WTC11 (cell line): ENCODE measurements around the gene TSR3. TPM values are rescaled to one million over a fixed set of nuclear protein-coding genes. Genes with fewer than 3 reads are reported as not detected.

ENCODE experiments used
- ATAC-seq: fragments of 200-7000 bp; cut with Tn5 transposase; 2 replicates; pipeline ENCODE4 v1.10.0; 2021; ENCODE audit warnings: mild to moderate bottlenecking, moderate library complexity
- CTCF ChIA-PET: fragments of 300-600 bp; sonication (Branson Sonifier 250); formaldehyde crosslinking; loops from one replicate; lab custom pipeline; 2021; ENCODE audit warnings: antibody characterized with exemption; lab: Charles Lee
- POLR2A ChIA-PET: fragments of 350-600 bp; sonication (Branson Sonifier 250); formaldehyde crosslinking; loops from one replicate; lab custom pipeline; 2021; ENCODE audit warnings: antibody characterized with exemption; lab: Charles Lee
- DNase-seq: peaks from one replicate; pipeline ENCODE4 v3.0.0; 2021; ENCODE audit warnings: low spot score
- H3K27ac Mint-ChIP-seq: 2 replicates; pipeline ENCODE4 v1.8.0; 2021; ENCODE audit warnings: mixed read lengths
- H3K27me3 Mint-ChIP-seq: 2 replicates; pipeline ENCODE4 v1.8.0; 2021; ENCODE audit warnings: low read depth, mild to moderate bottlenecking, moderate library complexity, mixed read lengths
- H3K36me3 Mint-ChIP-seq: 2 replicates; pipeline ENCODE4 v1.8.0; 2021; ENCODE audit warnings: mixed read lengths
- H3K4me1 Mint-ChIP-seq: 2 replicates; pipeline ENCODE4 v1.8.0; 2022; ENCODE audit warnings: mixed read lengths
- H3K4me3 Mint-ChIP-seq: 2 replicates; pipeline ENCODE4 v1.8.0; 2021; ENCODE audit warnings: mild to moderate bottlenecking, moderate library complexity, mixed read lengths
- H3K9me3 Mint-ChIP-seq: 2 replicates; pipeline ENCODE4 v1.8.0; 2021; ENCODE audit warnings: mixed read lengths
- FOXP1 ChIP-seq: sonication (generic); formaldehyde crosslinking; IDR thresholded peaks from 2 replicates; pipeline ENCODE4 v1.8.0; 2022; ENCODE audit warnings: missing genetic modification reagents, mild to moderate bottlenecking, moderate library complexity, borderline replicate concordance
- GTF2I ChIP-seq: fragments of 250-450 bp; sonication (Bioruptor Pico); conservative IDR thresholded peaks from 2 replicates; pipeline ENCODE4 v1.4.0; 2021; ENCODE audit warnings: mild to moderate bottlenecking
- HMGA2 ChIP-seq: fragments of 250-450 bp; sonication (Bioruptor Pico); IDR thresholded peaks from 2 replicates; pipeline ENCODE4 v1.4.0; 2021; ENCODE audit warnings: mild to moderate bottlenecking, moderate library complexity
- NFATC4 ChIP-seq: fragments of 250-450 bp; sonication (Bioruptor Pico); IDR thresholded peaks from 2 replicates; pipeline ENCODE4 v1.9.0; 2021; ENCODE audit warnings: mild to moderate bottlenecking
- USF1 ChIP-seq: sonication (generic); formaldehyde crosslinking; IDR thresholded peaks from 2 replicates; pipeline ENCODE4 v1.8.0; 2022; ENCODE audit warnings: mild to moderate bottlenecking, missing genetic modification reagents
- ZNF317 ChIP-seq: sonication (generic); formaldehyde crosslinking; IDR thresholded peaks from 2 replicates; pipeline ENCODE4 v1.8.1; 2023; ENCODE audit warnings: low read depth, mild to moderate bottlenecking, moderate library complexity, missing genetic modification reagents, borderline replicate concordance
- ZNF423 ChIP-seq: fragments of 250-450 bp; sonication (Bioruptor Pico); IDR thresholded peaks from 2 replicates; pipeline ENCODE4 v2.1.2; 2022; ENCODE audit warnings: mild to moderate bottlenecking, moderate library complexity
- ZNF512 ChIP-seq: sonication (generic); formaldehyde crosslinking; IDR thresholded peaks from 2 replicates; pipeline ENCODE4 v1.8.1; 2022; ENCODE audit warnings: missing genetic modification reagents, borderline replicate concordance
- total RNA-seq: library from RNA; stranded (reverse); gene quantifications from 3 replicates; pipeline ENCODE4 v1.2.3, GENCODE V29; 2021
- TF ChIP-seq, protein P1 (sequence below): sonication (generic); formaldehyde crosslinking; IDR thresholded peaks from 2 replicates; pipeline ENCODE4 v1.8.0; 2022; ENCODE audit warnings: mild to moderate bottlenecking, missing genetic modification reagents
- TF ChIP-seq, protein P2 (sequence below): sonication (generic); formaldehyde crosslinking; IDR thresholded peaks from 2 replicates; pipeline ENCODE4 v1.8.1; 2022; ENCODE audit warnings: low read depth, missing genetic modification reagents, borderline replicate concordance
- TF ChIP-seq, protein P3 (sequence below): sonication (generic); formaldehyde crosslinking; IDR thresholded peaks from 2 replicates; pipeline ENCODE4 v1.8.1; 2022; ENCODE audit warnings: mild to moderate bottlenecking, missing genetic modification reagents, moderate library complexity, borderline replicate concordance
- TF ChIP-seq, protein P4 (sequence below): sonication (generic); formaldehyde crosslinking; IDR thresholded peaks from 2 replicates; pipeline ENCODE4 v1.8.1; 2023; ENCODE audit warnings: mild to moderate bottlenecking, missing genetic modification reagents

The TSR3 gene
- total RNA-seq, 1 experiment from 2014 or later: 66.3 TPM

GRCh38 chr16:1383556-1383955 is 31.9 kb upstream of the TSR3 start:
- POLR2A ChIA-PET: no interaction called here
- CTCF ChIA-PET: interaction anchor here (1.0 kb wide), 1 partner anchor 20 kb away, joined by 3 read pairs; no protein-coding TSS in a partner anchor
- Mint-ChIP-seq H3K4me3 (no peak overlapping the region), H3K27ac (no peak overlapping the region), H3K36me3 (no peaks in the 10 kb centered on the region), H3K4me1 (peaks cover 8% of the 10 kb centered on the region), H3K27me3 (no peaks in the 10 kb centered on the region), H3K9me3 (no peaks in the 10 kb centered on the region)
- no peak for ATAC-seq
- no peak for DNase-seq
- TF ChIP-seq ZNF512 (CRISPR knock-in tag): no peak
- no peak for TF ChIP-seq GTF2I
- TF ChIP-seq USF1: no peak
- TF ChIP-seq, protein P1, sequence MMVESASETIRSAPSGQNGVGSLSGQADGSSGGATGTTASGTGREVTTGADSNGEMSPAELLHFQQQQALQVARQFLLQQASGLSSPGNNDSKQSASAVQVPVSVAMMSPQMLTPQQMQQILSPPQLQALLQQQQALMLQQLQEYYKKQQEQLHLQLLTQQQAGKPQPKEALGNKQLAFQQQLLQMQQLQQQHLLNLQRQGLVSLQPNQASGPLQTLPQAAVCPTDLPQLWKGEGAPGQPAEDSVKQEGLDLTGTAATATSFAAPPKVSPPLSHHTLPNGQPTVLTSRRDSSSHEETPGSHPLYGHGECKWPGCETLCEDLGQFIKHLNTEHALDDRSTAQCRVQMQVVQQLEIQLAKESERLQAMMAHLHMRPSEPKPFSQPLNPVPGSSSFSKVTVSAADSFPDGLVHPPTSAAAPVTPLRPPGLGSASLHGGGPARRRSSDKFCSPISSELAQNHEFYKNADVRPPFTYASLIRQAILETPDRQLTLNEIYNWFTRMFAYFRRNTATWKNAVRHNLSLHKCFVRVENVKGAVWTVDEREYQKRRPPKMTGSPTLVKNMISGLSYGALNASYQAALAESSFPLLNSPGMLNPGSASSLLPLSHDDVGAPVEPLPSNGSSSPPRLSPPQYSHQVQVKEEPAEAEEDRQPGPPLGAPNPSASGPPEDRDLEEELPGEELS: no peak
- no peak for TF ChIP-seq FOXP1

GRCh38 chr16:1381612-1382406 is 30.1 kb upstream of the TSR3 start:
- ChIA-PET CTCF (no interaction called here), POLR2A (no interaction called here)
- DNase-seq (no peak), ATAC-seq (no peak)
- TF ChIP-seq NFATC4 (no peak), ZNF317 (CRISPR knock-in tag) (no peak), HMGA2 (CRISPR knock-in tag) (no peak), GTF2I (no peak)
- TF ChIP-seq, protein P2, sequence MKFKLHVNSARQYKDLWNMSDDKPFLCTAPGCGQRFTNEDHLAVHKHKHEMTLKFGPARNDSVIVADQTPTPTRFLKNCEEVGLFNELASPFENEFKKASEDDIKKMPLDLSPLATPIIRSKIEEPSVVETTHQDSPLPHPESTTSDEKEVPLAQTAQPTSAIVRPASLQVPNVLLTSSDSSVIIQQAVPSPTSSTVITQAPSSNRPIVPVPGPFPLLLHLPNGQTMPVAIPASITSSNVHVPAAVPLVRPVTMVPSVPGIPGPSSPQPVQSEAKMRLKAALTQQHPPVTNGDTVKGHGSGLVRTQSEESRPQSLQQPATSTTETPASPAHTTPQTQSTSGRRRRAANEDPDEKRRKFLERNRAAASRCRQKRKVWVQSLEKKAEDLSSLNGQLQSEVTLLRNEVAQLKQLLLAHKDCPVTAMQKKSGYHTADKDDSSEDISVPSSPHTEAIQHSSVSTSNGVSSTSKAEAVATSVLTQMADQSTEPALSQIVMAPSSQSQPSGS (CRISPR knock-in tag): no peak
- TF ChIP-seq, protein P3, sequence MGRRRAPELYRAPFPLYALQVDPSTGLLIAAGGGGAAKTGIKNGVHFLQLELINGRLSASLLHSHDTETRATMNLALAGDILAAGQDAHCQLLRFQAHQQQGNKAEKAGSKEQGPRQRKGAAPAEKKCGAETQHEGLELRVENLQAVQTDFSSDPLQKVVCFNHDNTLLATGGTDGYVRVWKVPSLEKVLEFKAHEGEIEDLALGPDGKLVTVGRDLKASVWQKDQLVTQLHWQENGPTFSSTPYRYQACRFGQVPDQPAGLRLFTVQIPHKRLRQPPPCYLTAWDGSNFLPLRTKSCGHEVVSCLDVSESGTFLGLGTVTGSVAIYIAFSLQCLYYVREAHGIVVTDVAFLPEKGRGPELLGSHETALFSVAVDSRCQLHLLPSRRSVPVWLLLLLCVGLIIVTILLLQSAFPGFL (CRISPR knock-in tag): no peak
- TF ChIP-seq, protein P4, sequence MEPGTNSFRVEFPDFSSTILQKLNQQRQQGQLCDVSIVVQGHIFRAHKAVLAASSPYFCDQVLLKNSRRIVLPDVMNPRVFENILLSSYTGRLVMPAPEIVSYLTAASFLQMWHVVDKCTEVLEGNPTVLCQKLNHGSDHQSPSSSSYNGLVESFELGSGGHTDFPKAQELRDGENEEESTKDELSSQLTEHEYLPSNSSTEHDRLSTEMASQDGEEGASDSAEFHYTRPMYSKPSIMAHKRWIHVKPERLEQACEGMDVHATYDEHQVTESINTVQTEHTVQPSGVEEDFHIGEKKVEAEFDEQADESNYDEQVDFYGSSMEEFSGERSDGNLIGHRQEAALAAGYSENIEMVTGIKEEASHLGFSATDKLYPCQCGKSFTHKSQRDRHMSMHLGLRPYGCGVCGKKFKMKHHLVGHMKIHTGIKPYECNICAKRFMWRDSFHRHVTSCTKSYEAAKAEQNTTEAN (CRISPR knock-in tag): no peak
- Mint-ChIP-seq H3K4me3 (no peak overlapping the region), H3K27me3 (no peaks in the 10 kb centered on the region), H3K36me3 (no peaks in the 10 kb centered on the region), H3K9me3 (no peaks in the 10 kb centered on the region), H3K4me1 (peaks cover 18% of the 10 kb centered on the region), H3K27ac (no peak overlapping the region)

DNA sequence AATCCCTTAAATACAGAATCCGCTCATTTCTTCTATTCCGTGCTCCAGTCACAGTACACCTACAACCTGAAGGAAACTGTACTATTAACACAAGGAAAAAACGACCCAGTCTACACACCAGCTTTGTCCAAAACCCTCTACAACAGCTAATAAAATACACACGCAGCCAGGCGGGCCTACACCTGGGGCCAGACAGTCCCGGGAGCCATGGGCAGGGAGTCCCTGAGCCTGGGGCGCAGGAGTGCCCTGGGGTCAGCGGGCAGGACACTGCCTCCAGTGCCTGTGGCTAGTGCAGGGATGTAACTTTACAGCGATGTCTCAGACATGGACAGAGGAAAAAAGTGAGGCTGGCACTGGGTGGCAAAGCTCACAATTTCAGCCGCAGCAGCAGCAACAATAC is 28.5 kb upstream of the TSR3 start:
- peaks cover 2% of the 10 kb centered on the region; the same call in 1 of the 2 replicates for H3K36me3 Mint-ChIP-seq
- H3K4me1 Mint-ChIP-seq: peaks cover 18% of the 10 kb centered on the region
- H3K9me3 Mint-ChIP-seq: no peaks in the 10 kb centered on the region
- H3K27me3 Mint-ChIP-seq: no peaks in the 10 kb centered on the region
- DNase-seq (no peak), ATAC-seq (peak; percentile 2; the same call in 1 of the 2 replicates)
- peak overlapping the region; percentile 85 for H3K4me3 Mint-ChIP-seq
- ChIA-PET POLR2A (interaction anchor here (1.4 kb wide), 2 partner anchors 27 to 37 kb away, joined by 3 to 12 read pairs; no protein-coding TSS in a partner anchor), CTCF (interaction anchor here (0.5 to 3.1 kb wide), 14 partner anchors 9 to 659 kb away, joined by 3 to 31 read pairs (median 4); partner anchors contain the start of genes MAPK8IP3 and NPW)
- peak overlapping the region; percentile 90; the same call in 1 of the 2 replicates for H3K27ac Mint-ChIP-seq
- no peak for TF ChIP-seq ZNF423
- TF ChIP-seq NFATC4: no peak
